Stimulated activated CD8-positive, alpha-beta memory T cell treated with anti-CD3 and anti-CD28 coated beads, Interleukin-12 subunit alpha, Interleukin-12 subunit beta, amount 100 ng/mL, for 4 hours (primary cell): ENCODE results near the gene FAM180A.
"Not testable (repeated sequence)": the region's sequence is repeated elsewhere in the genome, so short reads cannot be mapped to it uniquely, and the experiment has no call there.

ENCODE experiments used
- DNase-seq: peaks from one replicate; pipeline ENCODE4 v3.0.0-alpha.2; 2020; ENCODE audit warnings: low read depth

The FAM180A gene

GRCh38 chr7:135741905-135742304 is 6.7 kb downstream of the FAM180A start:
- DNase-seq: no peak

- DNase-seq: no peak
Measured at GRCh38 chr7:135740889-135741288, 7.7 kb downstream of the FAM180A start.

- not testable (repeated sequence) for DNase-seq
Measured at GRCh38 chr7:135737306-135737647, 11.3 kb downstream of the FAM180A start.

GRCh38 chr7:135736586-135737305 is 11.9 kb downstream of the FAM180A start:
- DNase-seq: no peak

DNA sequence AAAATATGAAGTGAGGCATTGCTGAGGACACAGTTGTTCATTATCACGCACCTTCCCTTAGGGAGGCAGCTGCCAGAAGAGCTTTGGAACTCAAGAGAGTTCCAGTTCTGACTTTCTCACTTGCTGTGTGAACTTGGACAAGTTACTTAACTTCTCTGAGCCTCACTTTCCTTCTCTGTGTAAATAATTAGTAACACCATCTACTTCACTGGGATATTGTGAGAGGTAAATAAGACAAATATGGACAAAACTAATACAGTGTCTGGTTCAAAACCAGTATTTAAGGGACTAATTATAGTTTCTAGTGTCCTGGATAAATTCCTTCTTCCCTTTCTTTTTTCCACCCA is 14.3 kb downstream of the FAM180A start:
- DNase-seq: no peak

- no peak for DNase-seq
Measured at GRCh38 chr7:135733603-135734342, 14.8 kb downstream of the FAM180A start.

- DNase-seq: no peak
Measured at GRCh38 chr7:135731131-135731530, 17.5 kb downstream of the FAM180A start.

- no peak for DNase-seq
Measured at GRCh38 chr7:135729230-135729629, 19.4 kb downstream of the FAM180A start.

DNA sequence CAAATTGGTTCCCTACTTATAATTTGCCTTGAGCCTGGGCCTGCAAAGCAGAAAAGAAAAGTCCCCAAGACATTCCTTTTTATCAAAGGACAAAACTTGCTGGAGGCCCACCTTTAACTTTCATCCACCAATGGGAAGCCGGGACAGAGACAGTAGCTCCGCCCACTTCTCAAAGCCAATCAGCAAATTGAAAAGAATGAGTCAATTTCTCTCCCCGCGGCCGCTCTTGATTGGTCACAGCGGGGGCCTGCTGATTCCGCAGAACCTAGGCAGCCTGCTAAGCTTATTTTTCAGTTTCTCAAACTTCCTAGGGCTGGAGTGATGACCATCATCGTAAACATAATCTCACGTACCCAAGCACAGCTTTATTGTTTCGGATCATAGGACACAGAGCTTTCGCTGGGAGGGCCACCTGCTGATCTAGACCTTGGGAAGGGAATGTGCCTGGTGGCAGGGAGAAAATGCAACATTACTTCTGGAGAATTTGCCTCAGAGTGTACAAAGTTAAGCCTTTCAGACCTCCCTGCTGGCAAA is 20.4 kb downstream of the FAM180A start, which contains the start of gene SLC13A4:
SLC13A4 (minus strand) TSS at position 51 of the 534 bp plus-strand sequence. CDS start 690 bp downstream, outside the sequence.
- DNase-seq: no peak

- DNase-seq: no peak
Measured at GRCh38 chr7:135726911-135727673, 21.5 kb downstream of the FAM180A start.

DNA sequence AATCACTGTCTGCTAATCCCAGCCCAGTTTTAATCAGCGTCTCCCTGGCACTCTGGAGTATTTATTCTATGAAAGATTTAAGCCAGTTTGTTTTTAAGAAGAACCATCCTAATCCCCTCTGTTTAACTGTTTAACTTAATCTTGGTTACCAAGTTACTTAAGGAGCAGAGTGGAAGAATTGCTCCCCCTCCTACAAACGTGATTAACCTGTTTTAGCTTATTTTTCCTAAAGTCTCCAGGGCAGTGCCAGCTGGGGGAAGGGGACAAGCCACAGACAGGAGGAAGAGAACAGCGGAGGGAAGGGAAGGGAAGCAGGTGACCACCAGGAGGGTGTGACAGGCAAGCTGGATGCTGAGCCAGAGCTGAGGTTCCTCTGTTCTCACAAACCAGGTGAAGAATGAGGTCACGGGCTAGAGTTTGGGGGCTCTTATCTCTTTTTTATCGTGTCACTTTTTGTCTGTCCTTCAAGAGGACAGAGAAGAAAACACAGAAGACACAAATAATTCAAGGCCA is 22.3 kb downstream of the FAM180A start:
- no peak for DNase-seq

GRCh38 chr7:135723411-135723810 is 25.2 kb downstream of the FAM180A start:
- DNase-seq: no peak

- DNase-seq: no peak
Measured at GRCh38 chr7:135721198-135721820, 27.3 kb downstream of the FAM180A start.

GRCh38 chr7:135719688-135720087 is 28.9 kb downstream of the FAM180A start:
- DNase-seq: no peak

DNA sequence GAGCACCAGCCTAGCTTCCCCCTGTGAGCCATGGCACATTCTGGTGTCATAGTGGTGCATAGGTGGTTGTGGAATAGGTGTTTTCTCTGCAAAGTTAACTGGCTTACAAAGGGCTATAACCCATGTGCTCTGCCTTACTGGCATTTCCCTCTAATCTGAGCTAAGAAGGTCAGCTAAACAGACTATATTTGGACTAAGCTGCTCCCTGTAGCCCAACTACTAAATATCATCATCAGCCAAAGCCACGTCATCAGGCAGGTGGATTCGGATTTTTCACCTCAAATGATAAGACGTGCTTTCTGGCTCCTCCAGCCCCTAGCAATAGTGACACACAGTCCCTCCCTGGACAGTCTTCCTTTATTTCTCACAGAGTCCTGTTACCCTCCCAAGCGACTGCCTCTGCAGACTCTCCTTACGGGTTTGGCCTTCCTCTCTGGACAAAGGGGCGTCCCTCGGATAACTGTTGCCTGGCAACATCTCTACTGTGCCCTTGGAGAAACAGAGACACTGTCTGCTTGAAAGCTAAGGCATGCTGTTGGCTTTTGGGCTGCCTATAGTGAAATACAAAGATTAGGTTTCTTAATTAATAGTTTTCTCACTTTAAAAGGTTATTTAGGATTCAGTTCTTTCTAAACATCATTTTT is 29.7 kb downstream of the FAM180A start:
- DNase-seq: no peak

DNA sequence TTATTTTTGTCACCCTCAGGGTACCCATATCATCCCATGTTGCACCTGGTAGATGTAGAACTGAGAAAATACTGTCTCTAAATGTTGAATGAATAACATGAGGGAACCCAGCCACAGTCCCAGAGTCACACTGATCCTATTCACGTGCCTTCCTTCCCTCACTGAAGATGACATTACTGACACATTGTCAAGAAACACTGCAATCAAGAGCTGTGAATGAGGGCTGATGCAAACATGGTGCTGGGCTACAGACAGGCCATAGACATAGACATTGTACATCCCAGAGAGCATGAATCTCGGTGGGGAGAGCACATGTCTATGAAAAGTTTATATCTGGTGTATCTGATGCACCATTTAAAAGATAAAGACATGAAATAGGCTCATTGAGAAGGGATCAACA is 30.4 kb downstream of the FAM180A start:
- no peak for DNase-seq

GRCh38 chr7:135717693-135718092 is 30.9 kb downstream of the FAM180A start:
- no peak for DNase-seq

GRCh38 chr7:135716677-135717238 is 31.9 kb downstream of the FAM180A start:
- no peak for DNase-seq

DNA sequence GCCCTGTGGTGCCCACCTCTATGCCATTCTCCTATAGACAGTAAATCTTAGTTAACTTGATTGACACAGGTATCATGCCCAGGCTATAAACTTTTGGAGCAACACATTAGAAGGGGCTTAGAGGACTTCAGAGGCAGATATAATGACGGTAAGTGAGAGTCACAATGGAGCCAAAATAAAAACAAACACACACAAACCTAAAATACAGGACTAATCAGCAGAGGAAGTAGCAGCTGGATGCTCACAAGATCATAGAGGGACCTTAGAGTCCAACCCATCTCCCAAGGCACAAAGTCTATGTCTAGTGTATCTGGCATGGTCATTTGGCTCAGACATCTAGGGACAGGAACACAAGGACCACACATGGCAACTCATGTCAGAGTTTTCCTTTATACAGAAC is 32.9 kb downstream of the FAM180A start:
- no peak for DNase-seq

GRCh38 chr7:135715055-135715522 is 33.5 kb downstream of the FAM180A start:
- no peak for DNase-seq

GRCh38 chr7:135714534-135715009 is 34.0 kb downstream of the FAM180A start:
- DNase-seq: no peak
